IPS DF 4.7 (cell line): ENCODE data around the gene DLX4.

Experiments used
- DNase-seq: peaks from one replicate; pipeline ENCODE4 v3.0.0-alpha.2; 2013; ENCODE audit warnings: low spot score; ENCODE audit errors: extremely low read depth

The DLX4 gene

DNA sequence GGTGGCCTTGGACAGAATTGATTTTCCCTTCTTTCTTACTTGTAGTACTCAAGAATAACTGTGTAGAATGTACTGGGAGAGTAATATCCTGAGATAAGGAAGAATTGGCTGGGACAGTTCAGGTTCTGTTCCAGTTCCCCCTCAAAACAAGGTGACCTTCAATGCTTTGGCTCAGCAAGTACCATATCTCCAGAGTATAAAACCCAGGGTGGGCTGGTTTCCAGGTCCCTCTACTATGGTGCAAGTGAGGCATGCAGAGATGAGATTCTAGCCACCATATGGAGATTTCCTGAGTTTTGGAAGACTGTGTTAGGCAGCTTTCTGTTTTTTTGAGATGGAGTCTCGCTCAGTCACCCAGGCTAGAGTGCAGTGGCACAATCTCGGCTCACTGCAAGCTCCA lies 44.1 kb downstream of the DLX4 start:
- no peak for DNase-seq

DNA sequence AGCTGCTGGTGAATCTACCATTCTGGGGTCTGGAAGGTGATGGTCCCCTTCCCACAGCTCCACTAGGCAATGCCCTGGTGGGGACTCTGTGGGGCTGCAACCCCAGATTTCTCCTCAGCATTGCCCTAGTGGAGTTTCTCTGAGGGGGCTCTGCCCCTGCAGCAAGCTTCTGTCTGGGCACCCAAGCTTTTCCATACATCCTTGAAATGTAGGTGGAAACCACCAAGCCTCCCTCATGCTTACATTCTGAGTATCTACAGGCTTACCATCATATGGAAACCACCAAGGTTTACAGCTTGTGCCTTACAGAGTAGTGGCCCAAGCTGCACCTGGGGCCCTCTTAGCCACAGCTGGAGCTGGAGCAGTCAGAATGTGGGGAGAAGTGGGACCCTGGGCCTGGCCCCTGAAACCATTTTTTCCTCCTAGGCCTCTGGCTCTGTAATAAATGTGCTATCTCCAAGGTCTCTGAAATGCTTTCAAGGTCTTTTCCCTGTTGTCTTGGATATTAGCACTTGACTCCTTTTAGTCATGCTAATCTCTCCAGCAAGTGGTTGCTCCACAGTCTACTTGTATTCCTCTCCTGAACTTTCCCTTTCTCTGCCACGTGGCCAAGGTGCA lies 45.6 kb downstream of the DLX4 start:
- DNase-seq = no peak

DNA sequence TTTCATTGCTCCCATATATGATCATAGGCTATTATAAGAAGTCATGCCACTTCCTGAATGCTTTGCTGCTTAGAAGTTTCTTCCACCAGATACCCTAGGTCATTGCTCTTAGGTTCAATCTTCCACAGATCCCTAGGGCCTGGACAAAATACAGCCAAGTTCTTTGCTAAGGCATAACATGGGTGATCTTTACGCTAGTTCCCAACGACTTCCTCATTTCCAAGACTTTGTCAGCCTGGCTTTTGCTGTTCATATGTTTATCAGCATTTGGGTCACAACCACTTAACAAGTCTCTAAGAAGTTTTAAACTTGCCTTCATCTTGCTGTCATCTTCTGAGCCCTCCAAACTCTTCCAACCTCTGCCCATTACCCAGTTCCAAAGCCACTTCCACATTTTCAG lies 46.2 kb downstream of the DLX4 start:
- DNase-seq = no peak

DNA sequence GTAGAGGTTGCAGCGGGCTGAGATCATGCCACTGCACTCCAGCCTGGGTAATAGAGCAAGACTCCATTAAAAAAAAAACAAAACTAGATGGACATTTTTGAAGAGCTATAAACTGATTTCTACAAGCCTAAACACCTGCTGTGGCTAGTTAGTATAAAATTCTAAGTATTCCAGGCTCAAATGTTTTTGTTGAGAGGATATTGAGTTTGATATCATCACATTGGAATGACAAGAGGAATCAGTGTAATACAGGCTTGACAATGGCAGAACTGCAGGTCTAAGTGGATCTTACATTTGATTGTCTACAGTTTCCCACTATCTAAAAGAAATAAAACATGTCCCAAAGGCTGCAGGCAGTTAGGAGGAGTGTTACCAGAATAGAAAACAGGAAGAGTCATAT lies 49.9 kb downstream of the DLX4 start:
- no peak for DNase-seq

GRCh38 chr17:50020841-50021599 lies 52.0 kb downstream of the DLX4 start:
- DNase-seq = no peak

GRCh38 chr17:50021681-50022370 lies 52.8 kb downstream of the DLX4 start:
- DNase-seq = no peak

DNA sequence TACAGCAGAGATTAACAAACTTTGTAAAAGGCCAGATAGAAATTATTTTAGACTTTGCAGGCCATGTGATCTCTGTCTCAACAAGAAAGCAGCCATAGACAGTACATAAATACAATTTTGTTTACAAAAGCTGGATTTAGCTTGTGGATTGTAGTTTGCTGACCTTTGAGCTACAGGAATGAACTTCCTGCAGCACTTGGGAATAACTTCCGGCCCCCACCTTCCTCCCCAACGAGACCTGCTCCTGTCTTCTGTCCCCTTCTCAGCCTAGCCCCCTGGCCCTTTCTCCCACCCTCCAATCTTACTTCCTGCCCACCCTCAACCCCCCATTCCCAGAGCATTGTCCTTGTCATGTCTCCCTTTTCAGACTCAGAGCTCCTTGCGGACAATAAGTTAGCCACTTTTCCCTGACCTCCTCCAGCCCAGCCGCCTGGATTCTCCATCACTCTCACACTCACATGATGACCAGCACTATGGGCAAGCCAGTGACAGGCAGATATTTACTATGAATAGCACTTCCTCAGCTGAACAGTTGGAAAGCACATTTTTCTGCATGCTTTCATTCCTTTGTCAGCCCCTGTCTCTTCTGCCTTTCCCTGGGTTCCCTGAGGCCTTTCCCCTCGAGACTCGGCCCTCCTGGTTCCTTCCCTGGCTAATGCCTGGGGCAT lies 53.6 kb downstream of the DLX4 start:
- no peak for DNase-seq

- DNase-seq = no peak
These were observed 54.5 kb downstream of the DLX4 start for GRCh38 chr17:50023520-50023919.
